Activated gamma-delta T cell treated with anti-CD3 and anti-CD28 coated beads, Interleukin-2, amount 50 U/mL, for 16 hours (primary cell): Measurements from ENCODE around the gene GDF2.

Experiments
- DNase-seq: peaks from one replicate; pipeline ENCODE4 v3.0.0-alpha.2; 2020; ENCODE audit warnings: low read depth

Gene GDF2

DNA sequence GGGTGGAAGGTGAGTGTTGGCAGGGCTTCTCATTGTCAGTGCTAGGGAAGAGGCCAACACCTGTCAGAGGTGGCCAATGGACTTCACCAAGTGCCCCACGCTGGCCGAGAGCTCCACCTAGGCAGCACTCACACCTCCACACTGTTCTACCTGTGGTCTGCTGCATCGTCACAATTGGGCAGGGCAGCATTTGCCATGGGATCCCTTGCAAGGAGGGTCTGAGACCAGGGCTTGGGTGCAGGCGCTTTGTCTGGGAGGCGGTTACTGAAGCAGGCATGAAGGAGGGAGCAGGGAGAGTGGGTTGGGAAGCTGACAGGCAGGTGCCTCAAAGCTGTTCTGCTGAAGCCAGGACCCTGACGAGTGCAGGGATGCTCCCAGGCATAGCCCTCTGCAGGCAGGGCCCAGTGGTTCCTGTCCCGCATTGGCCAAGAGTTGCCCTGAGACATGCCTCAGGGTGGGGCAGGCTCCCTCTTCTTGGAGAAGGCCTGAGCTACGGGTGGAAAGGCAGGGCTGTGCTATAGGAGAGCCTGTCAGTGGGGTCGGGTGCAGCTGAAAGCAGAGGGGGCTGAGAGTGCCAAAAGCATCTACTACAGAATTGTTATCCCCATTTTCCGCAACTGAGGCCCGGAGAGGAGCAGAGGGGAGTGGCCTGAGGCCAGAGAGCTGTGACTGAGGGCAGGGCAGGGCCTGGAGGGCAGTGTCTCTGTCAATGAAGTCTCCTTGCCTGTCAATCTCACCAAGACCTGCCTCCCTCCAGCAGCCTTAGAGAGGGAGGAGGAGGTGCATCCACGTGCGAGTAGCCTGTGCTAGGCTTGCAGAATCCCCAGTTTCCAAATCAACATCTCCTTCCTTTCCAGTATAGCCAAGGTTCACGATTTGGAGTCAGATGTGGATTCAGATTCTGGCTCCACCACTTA, 29.9 kb downstream of the GDF2 start:
- DNase-seq: no peak

DNA sequence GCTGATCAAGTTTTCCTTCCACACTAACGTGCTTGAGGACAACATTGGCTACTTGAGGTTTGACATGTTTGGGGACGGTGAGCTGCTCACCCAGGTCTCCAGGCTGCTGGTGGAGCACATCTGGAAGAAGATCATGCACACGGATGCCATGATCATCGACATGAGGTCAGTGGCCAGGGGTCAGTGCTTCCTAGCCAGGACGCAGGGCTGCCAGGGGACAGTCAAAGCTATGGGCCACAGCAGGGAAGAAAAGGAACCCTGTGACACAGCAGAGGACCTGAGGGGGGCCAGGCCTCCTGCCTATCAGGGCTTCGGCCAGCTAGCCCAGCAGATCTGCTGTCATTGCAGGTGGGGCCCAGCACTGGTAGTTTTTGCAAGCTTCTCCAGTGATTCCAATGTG, 31.1 kb downstream of the GDF2 start:
- no peak for DNase-seq

GRCh38 chr10:47354165-47354564, 31.9 kb downstream of the GDF2 start:
- DNase-seq: no peak

- DNase-seq: no peak
Observed at GRCh38 chr10:47354900-47355299, 32.6 kb downstream of the GDF2 start.

DNA sequence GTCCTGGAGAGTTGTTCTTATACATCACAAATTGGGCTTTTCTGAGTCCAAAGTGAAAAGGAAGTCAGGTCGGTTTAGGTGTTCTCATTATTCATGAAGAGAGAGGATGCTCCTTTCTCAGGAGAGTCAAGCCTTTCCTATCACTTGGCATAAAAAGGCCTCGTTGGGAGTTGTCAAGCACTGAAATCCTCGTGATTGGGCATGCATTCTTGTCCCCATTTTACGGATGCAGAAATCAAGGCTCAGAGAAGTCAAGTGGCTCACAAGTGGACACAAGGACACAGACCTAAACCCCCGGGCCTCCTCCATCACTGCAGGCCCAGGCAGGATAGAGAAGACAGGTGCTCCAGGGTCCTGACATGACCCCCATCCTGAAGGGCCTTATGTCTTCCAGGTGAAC, 34.5 kb downstream of the GDF2 start:
- no peak for DNase-seq

DNA sequence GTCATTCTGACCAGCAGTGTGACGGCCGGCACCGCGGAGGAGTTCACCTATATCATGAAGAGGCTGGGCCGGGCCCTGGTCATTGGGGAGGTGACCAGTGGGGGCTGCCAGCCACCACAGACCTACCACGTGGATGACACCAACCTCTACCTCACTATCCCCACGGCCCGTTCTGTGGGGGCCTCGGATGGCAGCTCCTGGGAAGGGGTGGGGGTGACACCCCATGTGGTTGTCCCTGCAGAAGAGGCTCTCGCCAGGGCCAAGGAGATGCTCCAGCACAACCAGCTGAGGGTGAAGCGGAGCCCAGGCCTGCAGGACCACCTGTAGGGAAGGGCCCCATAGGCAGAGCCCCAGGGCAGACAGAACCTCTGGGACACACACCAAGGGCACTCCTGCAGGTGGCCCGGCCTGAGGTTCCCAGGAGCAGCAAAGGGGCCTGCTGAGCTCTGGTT, 34.9 kb downstream of the GDF2 start:
- no peak for DNase-seq

- no peak for DNase-seq
Observed at GRCh38 chr10:47357911-47358310, 35.7 kb downstream of the GDF2 start.

GRCh38 chr10:47358457-47358856, 36.2 kb downstream of the GDF2 start:
- DNase-seq: no peak

DNA sequence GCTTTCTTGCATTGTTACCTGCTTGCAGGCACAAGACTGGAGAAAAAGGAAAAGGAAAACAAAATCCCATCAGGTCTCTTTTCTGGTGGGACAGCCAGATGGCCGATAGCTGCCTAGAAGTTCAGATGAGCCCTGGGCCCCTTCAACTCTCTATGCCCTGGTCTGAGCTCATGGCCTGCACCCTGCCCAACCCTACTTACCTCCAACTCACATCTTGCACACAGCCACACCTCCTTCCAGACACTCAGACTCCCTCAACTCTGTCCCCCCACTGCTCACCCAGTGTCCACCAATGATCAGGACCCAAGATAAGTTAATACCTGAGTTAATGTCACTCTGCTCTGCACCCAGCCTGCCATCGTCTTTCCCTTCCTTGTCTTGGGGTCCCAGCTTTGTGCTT, 36.8 kb downstream of the GDF2 start:
- no peak for DNase-seq

DNA sequence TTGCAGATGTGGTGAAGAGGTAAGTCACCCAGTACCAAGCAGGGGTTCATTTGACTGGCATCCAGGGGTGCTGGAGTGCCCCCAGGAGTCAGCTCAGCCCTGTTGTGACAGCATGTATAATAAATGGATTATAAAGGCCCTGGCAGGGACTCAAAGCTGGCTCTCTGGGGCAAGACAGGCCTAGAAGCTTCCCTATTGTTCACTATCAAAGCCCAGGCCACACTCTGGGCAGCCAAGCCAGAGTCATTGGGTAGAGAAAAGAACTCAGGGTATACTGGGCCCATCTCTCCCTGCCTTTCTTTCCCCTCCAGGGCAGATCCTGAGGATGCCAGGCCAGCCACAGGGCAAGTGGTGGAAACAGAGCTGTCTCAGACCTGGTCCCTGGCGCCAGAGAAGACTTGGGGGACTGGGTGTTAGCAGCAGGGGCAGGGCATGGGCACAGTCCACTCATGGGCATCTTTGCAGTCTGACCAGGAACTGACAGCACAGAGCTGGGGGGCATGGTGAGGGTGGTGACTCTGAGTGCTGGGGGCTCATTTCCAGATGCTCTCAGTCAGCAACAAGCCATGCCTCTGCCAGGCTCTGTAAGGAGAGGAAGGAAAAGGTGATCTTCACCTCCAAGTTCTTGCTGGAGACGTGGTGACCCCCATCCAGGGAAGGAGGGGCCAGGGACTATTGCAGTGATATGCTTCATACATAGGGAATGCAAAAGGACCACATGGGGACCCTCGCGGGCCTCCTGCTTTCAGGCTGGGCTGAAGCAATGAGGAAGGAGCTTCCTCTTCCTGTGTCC, 37.6 kb downstream of the GDF2 start:
- DNase-seq: no peak

- no peak for DNase-seq
Observed at GRCh38 chr10:47360419-47361040, 38.3 kb downstream of the GDF2 start.

DNA sequence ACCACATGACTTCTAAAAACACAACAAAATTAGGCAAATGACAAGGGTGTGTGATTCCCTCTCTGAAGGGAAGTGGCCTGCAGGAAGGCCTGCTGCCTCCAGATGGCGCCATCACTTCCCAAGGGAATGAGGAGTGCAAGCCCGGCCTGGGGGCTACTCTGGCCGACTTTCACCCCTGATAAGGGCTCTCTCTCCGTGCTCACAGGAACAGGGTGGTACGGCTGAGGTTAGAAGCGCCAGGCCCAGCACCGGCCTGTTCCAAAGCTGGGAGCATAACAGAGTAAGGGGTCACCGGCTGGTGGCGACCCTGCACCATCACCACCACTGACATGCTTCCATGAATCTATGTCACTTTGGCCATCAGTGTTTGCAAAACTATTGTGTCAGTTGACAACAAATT, 39.0 kb downstream of the GDF2 start:
- DNase-seq: no peak

GRCh38 chr10:47362199-47362598, 39.9 kb downstream of the GDF2 start:
- DNase-seq: no peak

DNA sequence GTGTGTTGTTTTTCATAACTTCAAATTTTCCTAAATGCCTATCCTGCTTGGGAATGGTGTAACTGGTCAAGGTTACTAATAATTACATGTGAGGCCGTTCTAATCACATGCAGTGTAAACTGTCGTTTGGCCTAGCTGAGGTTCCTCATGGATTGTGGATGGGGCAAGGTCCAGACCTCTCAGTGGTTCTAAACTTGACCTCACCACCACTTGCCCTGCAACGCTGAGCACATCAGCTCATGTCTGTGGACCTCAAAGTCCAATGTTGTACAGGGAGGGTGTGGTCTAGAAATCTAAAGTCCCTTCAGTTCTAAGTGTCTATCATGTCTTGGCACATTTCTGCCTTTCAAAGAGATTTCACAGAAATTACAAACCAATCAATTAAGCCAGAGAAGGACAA, 41.5 kb downstream of the GDF2 start:
- DNase-seq: no peak

- no peak for DNase-seq
Observed at GRCh38 chr10:47364366-47364765, 42.1 kb downstream of the GDF2 start.

DNA sequence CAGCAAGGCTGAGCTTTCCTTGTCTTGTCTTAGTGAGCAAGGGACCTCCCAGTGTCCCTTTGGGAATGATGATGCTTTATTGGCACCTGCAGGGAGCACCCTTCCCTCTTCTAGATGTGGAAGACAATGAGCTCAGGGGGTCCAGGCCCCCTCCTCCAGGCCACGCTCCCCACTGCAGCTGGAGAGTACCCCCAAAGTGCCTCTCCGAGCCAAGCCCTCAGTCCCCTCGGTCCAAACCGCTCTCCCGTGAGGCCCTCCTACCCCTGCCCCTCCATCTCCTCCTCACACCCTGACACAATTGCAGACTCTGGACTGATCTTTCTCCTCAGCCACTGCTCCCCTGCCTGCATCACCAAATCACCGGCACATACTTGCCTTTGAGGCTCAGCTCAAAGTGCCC, 42.7 kb downstream of the GDF2 start:
- no peak for DNase-seq

DNA sequence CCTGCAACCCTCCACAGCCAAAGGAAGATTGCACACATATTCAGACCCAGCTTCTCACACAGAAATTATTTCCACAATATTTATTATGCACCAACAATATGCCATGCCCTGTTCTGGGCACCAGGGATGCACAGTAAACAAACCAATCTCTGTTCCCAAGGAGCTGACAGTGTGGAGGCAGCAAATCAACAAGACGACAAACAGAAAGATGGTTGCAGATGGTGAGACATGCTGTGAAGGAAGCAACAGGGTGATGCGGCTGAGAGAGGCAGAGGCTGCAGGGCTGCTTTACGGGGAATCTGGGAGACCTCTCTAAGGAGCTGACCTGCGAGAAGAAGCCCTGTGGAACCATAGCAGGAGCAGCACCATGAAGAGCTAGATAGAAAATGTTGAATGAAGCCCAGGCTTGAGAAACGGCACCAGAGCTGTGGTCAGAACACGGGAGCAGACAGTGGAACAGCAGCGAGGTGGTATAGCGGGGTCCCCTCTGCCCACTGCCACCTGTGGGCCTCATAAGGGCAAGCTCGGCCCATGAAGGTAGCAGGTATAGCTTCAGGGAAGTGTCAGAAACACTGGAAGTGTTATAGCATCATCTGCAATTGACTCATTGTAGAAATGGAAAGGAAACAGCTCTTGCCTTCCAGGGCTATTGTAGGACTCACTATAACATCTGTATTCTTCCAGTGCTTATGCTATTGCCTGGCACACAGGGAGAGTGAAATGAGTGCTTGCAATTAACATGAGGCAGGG, 43.4 kb downstream of the GDF2 start:
- DNase-seq: no peak

DNA sequence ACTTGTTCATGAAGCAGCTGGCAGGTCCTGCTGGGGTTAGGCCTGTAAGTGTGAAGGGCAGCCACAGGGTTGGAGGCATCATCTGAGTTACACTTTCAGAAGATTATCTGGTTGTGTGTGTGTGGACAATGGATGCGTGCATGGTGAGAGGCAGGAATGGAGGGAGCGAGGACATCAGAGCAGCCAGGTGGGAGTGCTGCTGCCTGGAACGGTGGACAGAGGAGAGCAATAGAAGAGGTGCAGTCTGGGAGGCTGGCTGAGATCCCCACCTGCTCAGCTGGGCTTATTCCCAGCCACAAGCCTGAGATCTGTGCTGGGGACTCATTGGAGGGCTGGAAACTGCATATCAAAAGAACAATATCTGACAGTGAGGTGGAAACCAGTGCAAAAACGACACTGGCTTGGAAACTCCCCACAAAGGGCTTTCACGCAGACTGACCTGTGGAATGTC, 44.0 kb downstream of the GDF2 start:
- no peak for DNase-seq

- no peak for DNase-seq
Observed at GRCh38 chr10:47366731-47367460, 44.6 kb downstream of the GDF2 start.

GRCh38 chr10:47367646-47368045, 45.4 kb downstream of the GDF2 start:
- DNase-seq: no peak
